AG04450 (cell line): ENCODE measurements around the gene PGAM2. TPM values are rescaled to one million over a fixed set of nuclear protein-coding genes. Genes with fewer than 3 reads are reported as not detected.
A peak's percentile ranks its signal among the peaks of the same experiment; 100 is the strongest.

Source experiments
- CTCF ChIA-PET: fragments of 300-600, 350-600 bp; formaldehyde crosslinking; extraction: SDS; loops from one replicate; lab custom pipeline; 2022; ENCODE audit warnings: antibody characterized with exemption, inconsistent platforms; lab: Charles Lee
- POLR2A ChIA-PET: fragments of 350-600 bp; formaldehyde crosslinking; extraction: SDS; loops from one replicate; lab custom pipeline; 2021; ENCODE audit warnings: antibody characterized with exemption, inconsistent platforms; lab: Yijun Ruan, JAX
- DNase-seq: peaks from one replicate; pipeline ENCODE4 v3.0.0-alpha.2; 2011; ENCODE audit warnings: low read depth, low spot score
- H3K27ac ChIP-seq: one replicate; pipeline ENCODE4 v1.5.1; 2012; ENCODE audit warnings: low read depth, low read length, control low read depth
- H3K27me3 ChIP-seq: one replicate; pipeline ENCODE4 v1.6.0; 2012; ENCODE audit warnings: low read length; ENCODE audit not compliant: control insufficient read depth, insufficient read depth
- H3K4me3 ChIP-seq: 2 replicates; pipeline ENCODE4 v1.5.1; 2011; ENCODE audit warnings: mild to moderate bottlenecking, low read depth, low read length, control low read depth
- H3K9me3 ChIP-seq: 2 replicates; pipeline ENCODE4 v1.5.1; 2012; ENCODE audit warnings: low read length; ENCODE audit not compliant: control insufficient read depth, insufficient read depth
- polyA plus RNA-seq: library from polyadenylated mRNA; depleted of rRNA; stranded (reverse); fragments of >200 nt; gene quantifications from 2 replicates; pipeline ENCODE4 v1.2.3, GENCODE V29; 2011
- TF ChIP-seq, protein P1 (sequence below): IDR thresholded peaks from 2 replicates; pipeline ENCODE4 v1.5.1; 2011; ENCODE audit warnings: low read depth, low read length, control low read depth, inconsistent platforms

Gene PGAM2
- polyA plus RNA-seq, 1 experiment: not detected

DNA sequence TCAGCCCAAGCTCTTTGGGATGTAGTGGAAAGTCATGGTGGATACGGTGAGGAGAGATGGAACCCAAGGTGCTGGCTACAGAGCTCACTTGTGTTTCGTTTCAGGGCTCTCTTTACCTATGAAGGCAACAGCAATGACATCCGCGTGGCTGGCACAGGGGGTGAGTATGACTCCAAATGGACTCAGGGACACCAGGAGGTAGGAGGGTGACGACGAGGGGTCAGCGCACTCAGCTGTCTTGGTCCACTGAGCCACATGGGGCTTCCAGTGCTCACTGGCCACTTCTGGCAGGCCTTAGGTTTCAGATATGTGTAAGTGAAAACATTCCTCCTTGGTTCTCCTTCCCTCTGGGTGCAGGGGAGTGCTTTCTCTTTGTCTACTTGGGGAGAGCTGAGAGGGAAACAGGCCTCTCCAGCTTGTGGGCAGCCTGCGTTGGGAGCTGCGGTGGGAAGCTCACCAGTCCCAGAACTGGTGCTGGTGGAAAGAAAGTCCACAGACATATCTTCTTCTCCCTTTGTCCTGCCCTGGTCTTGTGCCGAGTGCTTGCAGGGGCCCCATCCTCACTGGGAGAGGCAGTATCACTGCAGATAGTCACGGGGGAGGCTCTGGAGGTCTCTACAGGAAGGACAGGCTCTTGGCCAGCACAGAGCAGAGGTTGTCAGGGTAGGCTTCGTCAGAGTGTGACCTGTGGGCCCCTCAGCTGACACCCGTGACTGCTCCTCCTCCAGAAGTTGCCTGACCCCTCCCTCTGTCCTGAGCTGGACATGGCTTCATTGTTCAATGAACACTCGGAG, 15.0 kb downstream of the PGAM2 start:
- Histone ChIP-seq H3K27me3 (no peaks in the 10 kb centered on the region), H3K9me3 (no peaks in the 10 kb centered on the region), H3K4me3 (no peak overlapping the region), H3K27ac (no peak overlapping the region)
- CTCF ChIA-PET: no interaction called here
- POLR2A ChIA-PET: no interaction called here
- no peak for DNase-seq
- TF ChIP-seq, protein P1, sequence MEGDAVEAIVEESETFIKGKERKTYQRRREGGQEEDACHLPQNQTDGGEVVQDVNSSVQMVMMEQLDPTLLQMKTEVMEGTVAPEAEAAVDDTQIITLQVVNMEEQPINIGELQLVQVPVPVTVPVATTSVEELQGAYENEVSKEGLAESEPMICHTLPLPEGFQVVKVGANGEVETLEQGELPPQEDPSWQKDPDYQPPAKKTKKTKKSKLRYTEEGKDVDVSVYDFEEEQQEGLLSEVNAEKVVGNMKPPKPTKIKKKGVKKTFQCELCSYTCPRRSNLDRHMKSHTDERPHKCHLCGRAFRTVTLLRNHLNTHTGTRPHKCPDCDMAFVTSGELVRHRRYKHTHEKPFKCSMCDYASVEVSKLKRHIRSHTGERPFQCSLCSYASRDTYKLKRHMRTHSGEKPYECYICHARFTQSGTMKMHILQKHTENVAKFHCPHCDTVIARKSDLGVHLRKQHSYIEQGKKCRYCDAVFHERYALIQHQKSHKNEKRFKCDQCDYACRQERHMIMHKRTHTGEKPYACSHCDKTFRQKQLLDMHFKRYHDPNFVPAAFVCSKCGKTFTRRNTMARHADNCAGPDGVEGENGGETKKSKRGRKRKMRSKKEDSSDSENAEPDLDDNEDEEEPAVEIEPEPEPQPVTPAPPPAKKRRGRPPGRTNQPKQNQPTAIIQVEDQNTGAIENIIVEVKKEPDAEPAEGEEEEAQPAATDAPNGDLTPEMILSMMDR: no peak

DNA sequence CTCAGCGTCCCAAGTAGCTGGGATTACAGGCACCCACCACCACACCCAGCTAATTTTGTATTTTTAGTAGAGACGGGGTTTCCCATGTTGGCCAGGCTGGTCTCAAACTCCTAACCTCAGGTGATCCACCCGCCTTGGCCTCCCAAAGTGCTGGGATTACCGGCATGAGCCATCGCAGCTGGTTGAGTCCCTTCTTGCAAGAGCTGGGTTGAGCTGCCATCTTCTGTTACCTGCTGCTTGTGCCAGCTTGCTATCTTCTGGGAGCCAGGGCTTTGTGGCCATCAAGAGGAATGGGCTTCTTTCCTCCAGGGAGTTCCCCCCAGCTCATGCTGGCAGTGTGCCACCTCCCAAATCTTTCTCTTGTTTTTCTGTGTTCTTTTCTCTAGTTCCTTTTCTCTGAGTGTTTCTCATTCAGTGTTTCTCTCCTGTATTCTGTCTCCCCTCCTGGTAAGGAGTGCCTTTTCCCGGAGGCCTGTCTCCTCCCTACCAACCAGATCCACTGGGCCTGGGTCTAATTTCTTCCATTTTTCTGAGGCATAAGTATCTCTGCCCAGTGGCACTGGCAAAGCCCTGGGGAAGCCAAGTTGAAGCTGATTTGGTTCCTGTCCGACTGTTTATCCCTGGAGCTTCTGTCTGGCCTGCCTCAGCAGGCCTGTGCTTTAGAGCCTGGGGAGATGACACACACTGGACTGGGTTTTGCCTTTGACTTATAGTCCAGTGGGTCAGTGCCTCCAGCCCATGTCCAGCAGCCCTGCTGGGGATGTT, 17.2 kb downstream of the PGAM2 start:
- Histone ChIP-seq H3K9me3 (no peaks in the 10 kb centered on the region), H3K27ac (no peak overlapping the region), H3K27me3 (no peaks in the 10 kb centered on the region), H3K4me3 (no peak overlapping the region)
- TF ChIP-seq, protein P1: no peak
- ChIA-PET POLR2A (no interaction called here), CTCF (interaction anchor here (0.8 to 0.9 kb wide), 2 partner anchors 148 to 164 kb away, joined by 3 read pairs; no protein-coding TSS in a partner anchor)
- DNase-seq: no peak

DNA sequence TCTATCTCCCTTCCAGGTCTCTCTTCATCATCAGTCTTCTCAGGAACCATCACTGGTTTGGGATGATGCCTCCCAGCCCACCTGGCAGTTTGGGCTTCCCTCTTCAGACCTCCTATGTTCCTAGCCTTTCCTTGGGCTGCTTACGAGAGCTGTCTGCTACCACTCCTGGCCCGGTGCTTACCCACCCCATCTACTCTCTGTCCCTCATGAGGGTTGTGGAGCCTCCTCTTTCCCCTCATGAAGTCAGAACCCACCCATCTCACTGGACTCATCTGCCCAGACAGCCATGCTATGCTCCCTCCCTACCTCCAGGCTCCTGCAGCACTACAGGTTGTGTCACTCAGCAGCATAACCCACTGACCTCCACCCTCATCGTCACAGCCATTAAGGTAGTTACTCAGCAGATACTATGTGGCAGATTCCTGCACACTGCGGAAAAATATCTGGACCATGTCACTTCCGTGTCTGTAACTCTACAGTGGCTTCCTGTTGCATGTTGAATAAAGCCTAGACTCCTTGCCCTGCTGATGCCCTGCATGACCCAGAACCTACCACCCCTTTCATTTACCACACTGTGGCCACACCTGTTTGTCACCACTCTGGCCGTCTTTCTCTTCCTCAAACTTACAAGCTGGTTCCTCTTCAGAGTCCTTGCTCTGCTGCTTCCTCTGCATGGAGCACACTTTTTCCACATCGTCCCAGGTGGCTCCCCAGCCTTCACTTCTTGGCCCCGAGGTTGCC, 18.9 kb downstream of the PGAM2 start:
- TF ChIP-seq, protein P1: no peak
- DNase-seq: no peak
- POLR2A ChIA-PET: no interaction called here
- H3K9me3 ChIP-seq: no peaks in the 10 kb centered on the region
- H3K27ac ChIP-seq: no peak overlapping the region
- peak overlapping the region; percentile 3; the same call in 1 of the 2 replicates for H3K4me3 ChIP-seq
- CTCF ChIA-PET: no interaction called here
- no peaks in the 10 kb centered on the region for H3K27me3 ChIP-seq

DNA sequence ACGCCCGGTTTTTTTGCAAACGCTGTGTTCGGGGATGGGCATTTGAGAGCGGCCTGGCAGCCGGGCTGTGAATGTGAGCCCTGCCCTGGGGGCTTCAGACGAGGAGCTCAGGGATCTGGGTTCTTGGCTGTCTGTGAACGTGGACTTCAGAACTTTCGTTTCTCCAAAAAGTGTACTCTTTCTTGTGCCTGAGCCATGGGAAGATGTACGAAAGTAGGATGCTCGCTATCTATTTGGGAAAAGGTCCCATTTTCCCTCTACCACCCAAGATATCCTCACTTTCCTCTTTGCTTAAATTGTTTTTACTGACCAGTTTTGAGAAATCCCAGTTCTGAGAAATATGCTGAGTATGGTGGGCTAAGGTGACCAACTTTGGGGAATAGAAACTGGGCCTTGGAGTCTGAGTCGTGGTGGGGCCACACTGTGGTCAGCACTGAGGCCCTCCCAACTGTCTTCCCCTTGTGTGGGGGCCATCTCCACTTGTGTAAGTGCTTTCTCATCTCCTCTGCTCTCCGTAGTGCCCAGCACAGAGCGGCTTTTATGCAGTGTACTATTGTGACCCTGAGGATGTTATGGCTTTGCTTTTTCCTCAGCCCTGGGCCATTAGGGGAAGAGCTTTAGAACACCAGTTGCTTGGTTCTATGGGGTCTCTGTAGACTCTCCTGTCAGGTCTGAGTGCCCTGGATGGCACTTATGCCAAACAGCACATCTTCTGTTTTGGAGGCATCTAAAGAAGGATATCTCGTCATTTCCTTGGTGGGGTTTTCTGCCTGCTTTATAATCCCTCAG, 19.9 kb downstream of the PGAM2 start:
- POLR2A ChIA-PET: interaction anchor here (1.1 to 1.4 kb wide), 2 partner anchors 11 to 26 kb away, joined by 3 to 5 read pairs; no protein-coding TSS in a partner anchor
- no peak overlapping the region for H3K27ac ChIP-seq
- peak overlapping the region; percentile 94 for H3K4me3 ChIP-seq
- TF ChIP-seq, protein P1: no peak
- no peaks in the 10 kb centered on the region for H3K9me3 ChIP-seq
- DNase-seq: no peak
- no peaks in the 10 kb centered on the region for H3K27me3 ChIP-seq
- CTCF ChIA-PET: no interaction called here
